Lower lobe of right lung (tissue), 2 donors: ENCODE measurements around the gene SPDYE4. TPM values are rescaled to one million over a fixed set of nuclear protein-coding genes. Genes with fewer than 3 reads are reported as not detected.
A peak's percentile ranks its signal among the peaks of the same experiment; 100 is the strongest.

Experiments
- ATAC-seq, 2 donors: fragments of 200-7000 bp; cut with Tn5 transposase; one replicate each; pipeline ENCODE4 v1.9.1; 2020 to 2022; ENCODE audit warnings: mild to moderate bottlenecking in 2 of 2, moderate library complexity in 2 of 2
- DNase-seq: peaks from one replicate; pipeline ENCODE4 v3.0.0-alpha.2; 2020
- H3K27ac ChIP-seq: fragments of 200-600 bp; one replicate; pipeline ENCODE4 v1.8.0; 2022
- H3K27me3 ChIP-seq: fragments of 200-600 bp; one replicate; pipeline ENCODE4 v1.8.0; 2022; ENCODE audit warnings: low read depth
- H3K36me3 ChIP-seq: fragments of 200-600 bp; one replicate; pipeline ENCODE4 v1.8.0; 2022; ENCODE audit warnings: mild to moderate bottlenecking
- H3K4me1 ChIP-seq: fragments of 200-600 bp; one replicate; pipeline ENCODE4 v1.8.0; 2022
- H3K4me3 ChIP-seq: fragments of 200-600 bp; one replicate; pipeline ENCODE4 v1.8.0; 2022; ENCODE audit warnings: mild to moderate bottlenecking
- H3K9me3 ChIP-seq: fragments of 200-600 bp; one replicate; pipeline ENCODE4 v1.8.0; 2022
- CTCF ChIP-seq: fragments of 200-600 bp; IDR thresholded peaks from one replicate; pipeline ENCODE4 v1.8.0; 2022; ENCODE audit warnings: antibody characterized with exemption, mild to moderate bottlenecking
- intact Hi-C: fragments of 100-400 bp; cut with DNase I; formaldehyde crosslinking; loops from one replicate; pipeline ENCODE4 v1.11.0; 2022
- total RNA-seq: library from RNA; stranded (reverse); fragmentation: NEBNext Ultra II Directional; extraction: Animal tissue kit (Norgen Biotek cat#: 25700); gene quantifications from one replicate; pipeline ENCODE4 v1.2.1, GENCODE V29; 2021
- donor health status: DM: no; HTN: yes; CAD: no; lungs with severe emphysema.

Gene SPDYE4
- total RNA-seq, 1 donor from 2014 or later: not detected

GRCh38 chr17:8742819-8743218 is 15.5 kb downstream of the SPDYE4 start:
- intact Hi-C loops: no loop called here
- no peak overlapping the region for H3K27ac ChIP-seq
- no peak for TF ChIP-seq CTCF
- H3K4me3 ChIP-seq: no peak overlapping the region
- no peaks in the 10 kb centered on the region for H3K9me3 ChIP-seq
- peaks cover 2% of the 10 kb centered on the region for H3K27me3 ChIP-seq
- peak; percentile 57 for DNase-seq
- ATAC-seq: peak; percentile 36 to 65
- peaks cover 6% of the 10 kb centered on the region for H3K4me1 ChIP-seq
- H3K36me3 ChIP-seq: no peaks in the 10 kb centered on the region

DNA sequence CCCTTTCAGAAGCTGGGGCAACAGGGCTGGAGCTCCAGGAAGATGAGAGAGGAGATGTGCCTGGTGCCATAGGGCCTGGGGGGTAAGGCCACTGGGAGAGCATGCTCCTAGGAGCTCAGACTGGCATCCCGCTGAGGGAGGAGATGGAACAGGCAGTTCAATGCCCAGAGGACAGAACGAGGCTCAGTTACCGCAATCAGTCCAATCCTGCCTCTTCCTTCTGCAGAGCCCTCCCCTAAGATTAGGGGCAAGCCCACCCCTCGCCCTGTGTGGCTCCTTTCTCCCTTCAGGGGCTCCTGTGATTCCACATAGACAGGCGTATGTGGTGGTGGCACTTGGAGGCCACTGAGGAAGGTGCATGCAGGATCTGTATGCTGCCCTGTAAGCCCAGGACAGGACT is 16.1 kb downstream of the SPDYE4 start:
- no peaks in the 10 kb centered on the region for H3K9me3 ChIP-seq
- no peak for DNase-seq
- no peak overlapping the region for H3K27ac ChIP-seq

DNA sequence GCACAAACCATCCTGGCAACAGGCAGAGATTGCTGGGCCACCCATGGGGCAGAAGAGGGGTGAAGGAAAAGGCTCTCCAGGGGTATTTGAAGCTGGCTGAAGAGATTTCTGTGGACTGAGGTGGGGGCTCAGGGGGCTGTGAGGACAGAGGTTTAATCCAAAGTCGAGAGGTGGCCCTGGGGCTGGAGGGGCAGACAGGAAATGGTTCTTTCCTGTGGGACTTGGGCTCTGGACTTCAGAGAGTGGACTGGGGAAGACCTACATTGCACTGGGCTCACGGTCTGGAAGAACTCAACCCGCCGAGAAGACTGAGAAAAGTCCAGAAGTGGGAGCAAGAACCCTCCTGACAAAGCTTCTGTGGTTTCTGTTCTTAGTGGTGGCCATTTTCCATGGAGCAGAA is 16.6 kb downstream of the SPDYE4 start:
- DNase-seq (no peak), ATAC-seq (no peak)
- Histone ChIP-seq H3K4me3 (no peak overlapping the region), H3K9me3 (no peaks in the 10 kb centered on the region), H3K4me1 (peaks cover 6% of the 10 kb centered on the region), H3K36me3 (no peaks in the 10 kb centered on the region), H3K27ac (no peak overlapping the region), H3K27me3 (peaks cover 5% of the 10 kb centered on the region)
- intact Hi-C loops: no loop called here
- TF ChIP-seq CTCF: no peak

More for the DNA sequence above, 16.1 kb downstream of the SPDYE4 start:
- Histone ChIP-seq H3K27me3 (peaks cover 5% of the 10 kb centered on the region), H3K36me3 (no peaks in the 10 kb centered on the region), H3K4me1 (peaks cover 6% of the 10 kb centered on the region), H3K4me3 (no peak overlapping the region)
- intact Hi-C loops: no loop called here
- ATAC-seq: no peak
- no peak for TF ChIP-seq CTCF

DNA sequence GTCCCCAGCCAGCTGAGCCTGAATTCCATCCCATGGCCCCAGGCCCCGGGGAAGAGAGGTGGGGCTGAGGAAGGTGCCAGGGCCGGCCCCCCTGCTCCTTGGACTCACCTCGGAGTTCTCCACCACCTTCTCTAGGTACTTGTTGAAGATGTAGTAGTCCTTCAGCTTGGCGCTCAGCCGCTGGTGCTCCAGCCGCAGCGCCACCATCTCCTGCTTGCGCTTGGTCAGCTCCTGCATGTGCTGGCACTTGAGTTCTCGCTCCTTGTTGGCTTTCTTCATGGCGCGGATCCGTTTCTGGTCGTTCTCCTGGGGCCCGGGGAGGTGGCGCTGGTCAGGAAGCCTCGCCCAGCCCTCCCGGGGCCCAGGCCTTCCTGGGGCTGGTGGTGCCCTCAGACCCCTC is 17.0 kb downstream of the SPDYE4 start:
- Histone ChIP-seq H3K9me3 (no peaks in the 10 kb centered on the region), H3K36me3 (no peaks in the 10 kb centered on the region), H3K27me3 (peaks cover 5% of the 10 kb centered on the region), H3K4me3 (no peak overlapping the region), H3K27ac (no peak overlapping the region), H3K4me1 (peaks cover 4% of the 10 kb centered on the region)
- intact Hi-C loops: no loop called here
- ATAC-seq: no peak
- TF ChIP-seq CTCF: no peak
- DNase-seq: no peak

DNA sequence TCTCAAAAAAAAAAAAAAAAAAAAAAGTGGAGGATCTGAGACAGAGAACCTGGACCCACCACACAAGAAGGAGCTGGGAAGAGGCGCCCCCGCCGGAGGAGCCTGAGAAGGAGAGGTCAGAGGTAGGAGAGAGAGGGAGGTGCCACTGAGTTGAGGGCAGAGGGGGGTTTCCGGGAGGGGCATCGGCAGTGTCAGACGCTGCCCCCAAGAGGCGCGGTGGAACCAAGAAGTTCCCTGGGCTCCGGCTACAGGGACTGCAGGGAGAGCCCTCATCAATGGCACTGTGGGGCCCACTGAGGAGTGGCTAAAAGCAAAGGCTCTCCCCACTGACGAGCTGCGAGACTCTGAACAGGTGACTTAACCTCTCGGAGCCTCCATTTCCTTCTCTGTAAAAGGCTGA is 17.9 kb downstream of the SPDYE4 start:
- Histone ChIP-seq H3K36me3 (no peaks in the 10 kb centered on the region), H3K27ac (no peak overlapping the region), H3K27me3 (peaks cover 5% of the 10 kb centered on the region), H3K9me3 (no peaks in the 10 kb centered on the region), H3K4me1 (no peaks in the 10 kb centered on the region), H3K4me3 (peak overlapping the region; percentile 29)
- no peak for DNase-seq
- TF ChIP-seq CTCF: no peak
- intact Hi-C loops: no loop called here
- ATAC-seq: no peak

GRCh38 chr17:8739097-8739496 is 19.2 kb downstream of the SPDYE4 start:
- H3K9me3 ChIP-seq: no peaks in the 10 kb centered on the region
- H3K27me3 ChIP-seq: peaks cover 5% of the 10 kb centered on the region
- H3K4me1 ChIP-seq: no peaks in the 10 kb centered on the region
- no peak for ATAC-seq
- no peak overlapping the region for H3K4me3 ChIP-seq
- H3K27ac ChIP-seq: no peak overlapping the region
- no peak for DNase-seq
- intact Hi-C loops: no loop called here
- no peak for TF ChIP-seq CTCF
- H3K36me3 ChIP-seq: no peaks in the 10 kb centered on the region
